GM19397 (cell line): ENCODE results near the gene MYLK2.

Source experiments
- ATAC-seq: cut with Tn5 transposase; IDR thresholded peaks from one replicate; pipeline ENCODE4 v1.9.1; 2021; ENCODE audit warnings: mild to moderate bottlenecking, moderate library complexity; ENCODE audit not compliant: unreplicated experiment

Gene MYLK2

DNA sequence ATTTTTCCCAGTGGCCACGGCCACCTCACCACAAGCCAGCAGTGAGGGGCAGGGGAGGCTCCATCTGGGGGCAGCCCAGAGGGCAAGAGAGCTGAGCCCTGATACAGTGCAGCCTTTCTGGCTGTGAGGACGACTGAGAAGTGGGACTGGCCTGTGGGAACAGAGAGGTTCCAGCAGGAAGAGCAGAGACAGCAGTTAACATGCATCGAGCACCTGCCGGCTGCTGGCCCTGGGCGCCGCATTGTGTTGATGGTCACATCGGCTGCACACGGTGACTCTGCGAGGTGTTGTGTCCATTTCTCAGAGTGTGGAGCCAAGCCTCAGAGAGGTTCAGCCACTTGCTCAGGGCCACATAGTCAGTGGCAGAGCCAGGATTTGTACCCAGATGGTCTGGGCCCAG lies 16.4 kb downstream of the MYLK2 start:
- no peak for ATAC-seq

DNA sequence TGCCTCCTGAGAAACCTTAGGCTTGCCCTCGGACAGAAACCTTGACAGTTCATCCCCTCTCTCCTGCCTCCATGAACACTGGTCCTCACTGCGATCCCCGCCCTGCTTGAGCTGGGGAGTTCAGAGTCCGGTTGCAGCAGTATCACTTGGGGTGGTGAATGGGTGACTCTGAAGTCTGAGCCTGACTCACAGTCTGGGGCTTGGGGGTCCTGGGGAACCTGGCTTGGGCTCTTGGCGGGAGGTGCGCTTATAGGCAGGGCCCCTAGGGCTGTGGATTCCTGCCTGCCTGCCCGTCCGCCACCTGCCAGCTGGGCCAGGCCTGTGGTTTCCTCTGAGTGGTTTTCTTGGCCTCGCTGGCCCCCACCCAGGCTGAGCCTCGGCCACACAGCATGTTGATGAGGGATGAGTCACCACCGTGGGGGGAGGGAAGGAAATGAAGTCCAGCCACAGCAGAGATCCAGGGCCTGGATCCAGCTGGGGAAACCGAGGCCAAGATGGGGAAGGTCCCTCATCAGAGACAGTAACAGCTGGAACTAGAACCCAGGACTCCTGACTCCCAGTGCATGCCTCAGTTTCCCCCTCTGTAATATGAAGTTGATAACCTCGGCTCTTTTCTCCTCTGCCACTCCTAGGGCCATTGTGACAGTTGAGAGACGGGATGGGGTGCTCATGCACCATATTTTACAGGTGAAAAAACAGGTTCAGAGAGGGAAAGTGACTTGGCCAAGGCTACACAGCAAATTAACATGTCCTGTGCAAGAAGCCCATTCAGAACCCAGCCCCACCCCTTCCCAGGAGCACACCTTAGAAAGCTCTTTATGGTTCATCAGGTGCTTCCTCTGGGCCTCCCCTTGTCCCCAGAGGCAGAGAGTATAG lies 17.1 kb downstream of the MYLK2 start:
- ATAC-seq = no peak

DNA sequence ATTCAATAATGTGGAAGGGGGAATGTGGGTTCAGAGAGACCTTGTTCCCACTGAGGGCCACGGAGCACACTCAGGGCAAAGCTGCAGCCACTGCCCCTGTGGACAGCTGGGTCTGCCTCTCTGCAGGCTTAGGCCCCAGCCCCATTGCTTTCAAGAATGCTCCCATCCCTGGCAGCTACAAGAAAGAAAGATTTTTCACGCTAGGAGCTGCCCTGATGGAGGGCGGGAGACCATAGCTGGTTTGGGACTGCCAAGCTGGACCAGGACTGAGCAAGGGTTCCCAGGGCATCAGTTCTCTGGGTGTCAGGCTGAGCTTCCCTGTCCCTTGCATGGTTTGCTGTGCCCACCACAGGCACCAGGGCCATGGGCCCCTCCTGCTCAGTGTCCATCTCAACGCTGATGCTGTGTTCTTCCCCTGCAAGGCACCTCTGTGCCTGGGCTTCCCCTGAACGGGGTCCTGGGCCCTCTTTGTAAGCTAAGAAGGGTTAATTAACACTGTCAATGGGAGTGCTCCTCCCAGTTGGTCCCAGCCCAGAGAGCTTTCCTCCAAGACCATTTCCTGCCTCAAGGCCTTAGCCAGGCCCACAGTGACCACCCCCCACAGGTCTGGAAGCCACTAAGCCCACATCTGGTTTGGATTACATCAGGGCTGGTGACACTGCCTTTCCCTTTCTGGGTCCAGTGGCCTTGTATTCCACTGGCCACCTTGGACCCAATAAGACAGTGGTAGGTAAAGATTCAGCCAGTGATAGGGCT lies 17.9 kb downstream of the MYLK2 start:
- ATAC-seq = no peak

DNA sequence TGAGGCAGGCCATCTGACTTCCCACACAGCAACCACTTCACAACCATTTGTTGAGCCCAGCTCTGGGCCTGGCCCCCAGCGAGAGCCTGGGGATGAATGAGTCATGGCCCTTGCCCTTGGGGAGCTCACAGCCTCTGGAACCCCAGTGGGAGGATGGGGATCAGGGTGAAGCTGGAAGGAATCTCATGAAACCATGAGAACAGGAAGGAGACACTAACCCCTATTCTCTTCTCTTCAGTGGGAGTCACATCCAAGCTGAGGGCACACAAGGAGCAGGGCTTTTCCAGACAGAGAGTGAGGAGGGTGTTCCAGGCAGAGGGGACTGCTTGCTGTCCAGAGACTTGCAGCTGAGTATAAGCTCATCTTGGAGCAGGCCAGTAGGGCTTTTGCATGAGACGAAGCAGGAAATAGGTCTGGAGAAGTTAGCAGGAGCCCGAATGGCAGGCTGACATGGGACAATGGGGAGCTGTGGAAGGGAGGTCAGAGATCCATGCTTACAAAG lies 18.8 kb downstream of the MYLK2 start:
- ATAC-seq = no peak

DNA sequence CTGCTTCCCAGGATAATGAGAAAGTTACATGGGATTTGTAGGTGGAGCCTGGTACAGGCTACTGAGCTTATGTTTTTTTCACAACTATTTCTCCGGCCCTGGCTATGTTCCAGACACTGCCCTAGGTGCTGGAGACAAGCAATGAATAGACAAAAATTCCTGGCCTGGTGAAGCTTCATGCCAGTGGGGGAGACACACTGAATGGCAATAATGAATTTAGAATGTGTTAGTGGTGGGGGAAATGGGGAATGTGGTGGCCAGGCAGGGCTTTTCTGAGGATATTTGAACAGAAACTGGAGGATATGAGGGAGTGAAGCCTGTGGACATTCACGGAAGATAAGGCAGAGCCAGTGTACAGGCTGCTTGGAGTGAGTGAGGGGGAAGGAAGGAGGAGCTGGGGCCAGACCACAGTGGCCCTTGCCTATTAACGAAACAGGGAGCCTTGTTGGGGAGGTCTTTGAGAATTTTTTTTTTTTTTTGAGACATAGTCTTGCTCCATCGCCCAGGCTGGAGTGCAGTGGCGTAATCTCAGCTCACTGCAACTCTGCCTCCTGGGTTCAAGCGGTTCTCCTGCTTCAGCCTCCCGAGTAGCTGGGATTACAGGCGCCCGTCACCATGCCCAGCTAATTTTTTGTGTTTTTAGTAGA lies 19.6 kb downstream of the MYLK2 start:
- ATAC-seq = no peak

DNA sequence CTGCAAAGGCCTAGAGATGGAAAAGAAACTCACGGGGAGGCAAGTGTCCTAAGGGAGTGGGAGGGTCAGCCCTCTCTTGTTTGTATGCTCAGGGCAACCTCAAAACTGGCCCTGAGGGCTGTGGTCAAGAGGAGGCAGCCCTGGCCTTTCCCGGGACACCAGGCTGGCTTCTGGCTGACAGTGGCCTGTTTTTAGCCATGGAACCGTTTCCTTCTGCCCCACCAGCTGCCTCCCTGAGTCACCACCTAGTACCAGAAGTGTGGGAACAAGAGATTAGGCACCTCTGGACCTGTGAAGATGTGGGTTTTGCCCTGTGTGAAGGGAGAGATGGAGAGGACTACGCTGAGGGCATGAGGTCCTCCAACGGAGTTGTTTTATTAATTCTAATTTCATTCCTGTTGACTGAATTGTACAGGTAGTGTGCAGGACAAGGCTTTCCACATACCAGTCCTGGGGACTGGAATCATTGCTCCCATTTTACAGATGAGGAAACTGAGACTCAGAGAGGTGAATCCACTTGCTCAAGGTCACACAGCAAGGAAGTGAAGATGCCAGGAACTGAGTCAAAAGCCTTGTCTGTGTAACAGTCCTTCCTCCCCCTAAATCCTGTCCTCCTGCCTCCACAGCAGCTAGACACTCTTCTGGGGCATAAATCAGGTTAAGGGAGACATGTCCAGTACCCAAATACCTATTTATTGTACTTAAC lies 20.8 kb downstream of the MYLK2 start:
- ATAC-seq = no peak

DNA sequence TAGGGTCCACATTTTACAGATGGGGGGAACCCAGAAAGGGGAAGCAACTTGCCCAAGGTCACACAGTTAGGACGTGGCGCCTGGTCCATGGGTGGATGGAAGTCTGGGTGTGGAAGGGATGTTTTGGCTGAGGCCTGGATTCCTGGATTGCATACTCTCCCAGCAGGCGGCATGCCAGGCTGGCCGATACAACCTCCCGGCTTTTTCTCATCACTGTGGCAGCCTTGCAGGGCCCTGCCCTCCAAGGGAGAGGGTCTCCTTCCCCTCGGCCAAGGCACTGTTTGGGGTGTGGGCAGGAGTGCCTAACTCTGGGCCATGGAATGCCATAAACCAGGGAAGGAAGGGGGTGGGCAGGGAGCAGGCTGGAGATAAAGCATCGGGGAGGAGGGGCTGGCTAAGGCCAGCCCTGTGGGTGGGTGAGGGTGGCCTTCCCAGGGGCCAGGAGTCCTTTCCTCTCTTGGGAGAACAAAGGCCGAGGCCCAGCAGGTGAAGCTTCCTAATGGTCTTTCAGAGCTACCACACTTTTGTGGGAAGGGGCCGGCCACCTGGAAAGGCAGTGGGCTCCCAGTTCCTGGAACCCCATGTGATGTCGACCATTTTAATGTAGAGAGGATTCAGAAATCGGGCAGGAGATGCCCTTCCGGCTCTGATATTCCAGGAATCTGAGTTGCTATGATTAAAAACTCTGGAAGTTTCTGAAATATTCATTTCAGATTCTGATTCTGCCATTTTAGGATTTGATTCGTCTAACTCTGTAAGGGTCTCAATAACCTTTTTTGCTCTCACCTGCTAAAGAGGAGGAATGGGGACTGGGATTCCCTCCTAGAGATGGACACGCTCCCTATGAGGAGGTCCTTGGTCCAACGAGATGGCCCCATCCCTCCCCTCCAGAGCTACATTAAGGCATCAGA lies 22.0 kb downstream of the MYLK2 start:
- ATAC-seq = no peak

DNA sequence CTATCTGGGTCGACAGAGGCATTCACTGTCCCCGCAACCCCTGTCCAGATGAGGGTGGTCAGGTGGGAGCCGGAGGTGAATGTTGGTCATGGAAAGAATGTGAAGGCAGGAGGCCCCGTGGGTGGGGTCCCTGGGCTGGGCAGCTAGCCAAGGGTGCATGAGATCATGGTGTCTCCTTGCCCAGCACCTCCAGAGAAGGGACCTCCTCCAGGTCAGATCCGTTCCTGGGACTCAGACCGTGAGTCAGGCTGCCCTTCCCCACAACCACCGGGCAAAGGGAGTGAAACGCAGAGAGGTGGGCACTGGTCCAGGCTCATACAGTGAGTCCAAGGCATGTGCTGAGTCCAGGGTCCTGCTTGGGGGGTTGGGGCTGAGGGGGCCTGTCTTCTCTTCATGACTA lies 22.8 kb downstream of the MYLK2 start:
- ATAC-seq = no peak

DNA sequence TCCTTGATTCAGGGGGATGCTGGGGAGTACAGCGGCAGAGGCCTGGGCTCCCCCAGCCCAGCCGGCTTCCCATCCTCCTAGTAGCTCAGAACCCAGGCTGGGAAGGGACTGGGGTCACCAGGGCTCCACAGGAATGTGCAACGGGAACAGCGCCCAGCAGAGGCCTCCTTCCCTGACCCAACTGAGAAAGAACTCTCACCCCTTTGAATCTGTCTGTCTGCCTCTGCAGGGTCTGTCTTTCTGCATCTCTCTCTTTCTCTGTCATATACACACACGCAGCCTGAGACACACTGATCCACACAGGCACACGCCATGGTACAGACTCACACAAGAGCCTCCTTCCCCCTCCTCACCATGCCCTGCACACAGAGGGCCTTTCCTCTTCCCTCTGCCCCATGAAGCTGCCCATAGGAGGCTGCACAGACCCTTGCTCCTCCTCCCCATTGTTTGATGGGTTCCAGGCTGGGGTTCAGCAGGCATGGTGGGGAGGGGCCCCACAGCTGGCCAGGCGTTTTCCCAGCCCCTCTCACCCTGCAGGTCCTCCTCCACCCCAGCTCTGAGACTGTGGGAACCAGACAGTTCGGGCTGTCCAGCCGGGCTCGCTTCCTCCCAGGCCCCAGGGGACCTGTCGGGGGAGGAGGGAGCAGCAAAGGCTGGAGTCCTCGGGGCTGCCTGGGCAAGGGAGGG lies 23.5 kb downstream of the MYLK2 start:
- no peak for ATAC-seq

DNA sequence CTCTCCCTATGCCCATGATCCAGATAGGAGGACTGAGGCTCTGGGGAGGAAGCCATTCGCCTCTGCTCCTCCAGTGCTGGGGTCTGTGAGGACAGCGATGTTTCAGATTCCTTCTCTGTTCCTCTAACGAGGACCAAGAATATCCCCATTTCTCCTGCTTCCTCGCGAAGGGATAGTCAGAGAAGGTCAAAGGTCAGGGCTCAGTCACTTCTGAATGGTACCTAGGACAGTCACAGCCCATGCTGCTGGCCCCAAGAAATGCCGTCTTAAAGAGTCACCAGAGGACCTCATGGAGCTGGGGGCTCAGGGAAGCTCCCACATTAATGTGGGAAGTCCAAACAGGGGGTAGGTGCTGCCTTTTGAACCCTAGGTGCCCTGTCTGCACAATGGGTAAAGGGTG lies 24.1 kb downstream of the MYLK2 start:
- ATAC-seq = no peak

DNA sequence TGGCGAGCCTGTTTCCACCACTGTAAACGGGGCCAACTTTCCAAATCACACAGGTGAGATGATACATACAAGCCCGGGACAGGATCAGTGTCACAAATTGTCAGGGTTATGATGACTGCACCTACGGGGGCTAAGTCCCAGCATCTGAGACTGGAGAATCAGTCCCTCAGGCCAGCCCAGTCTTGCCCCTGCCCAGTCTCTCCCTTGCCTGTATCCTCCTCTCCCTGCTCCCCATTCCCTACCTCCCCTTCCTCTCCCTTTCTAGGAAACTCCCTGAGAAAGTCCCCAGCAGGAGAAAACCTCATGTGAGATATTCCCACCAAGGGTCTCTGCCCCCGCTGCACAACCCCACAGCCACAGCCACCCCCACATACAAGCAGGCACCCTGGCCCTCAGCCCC lies 24.7 kb downstream of the MYLK2 start:
- no peak for ATAC-seq

DNA sequence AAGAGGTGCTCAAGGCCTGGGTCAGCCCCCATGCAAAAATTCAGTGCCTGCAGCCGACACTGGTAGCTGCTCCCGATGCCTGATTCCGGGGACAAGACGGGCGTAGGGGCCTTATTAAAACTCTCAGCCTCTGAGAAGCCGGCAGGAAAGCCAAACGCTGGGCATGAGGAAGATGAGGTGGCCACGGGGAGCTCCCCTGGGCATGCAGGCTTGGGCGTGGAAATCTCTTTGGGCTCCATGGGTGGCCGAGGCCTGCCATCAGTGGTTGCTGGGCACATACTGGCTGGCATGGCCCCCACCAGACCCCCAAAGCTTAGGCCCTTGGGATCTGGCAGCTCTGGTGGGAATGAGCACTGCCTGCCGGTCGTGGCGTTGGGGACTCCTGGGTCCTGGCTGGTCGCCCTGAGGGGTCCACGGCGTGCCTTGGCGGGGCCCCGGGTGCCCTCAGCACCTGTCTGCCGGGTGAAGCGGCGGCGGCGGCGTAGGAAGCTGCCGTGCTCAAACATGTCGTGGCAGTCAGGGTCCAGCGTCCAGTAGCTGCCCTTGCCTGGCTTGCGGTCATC lies 25.7 kb downstream of the MYLK2 start:
- no peak for ATAC-seq

DNA sequence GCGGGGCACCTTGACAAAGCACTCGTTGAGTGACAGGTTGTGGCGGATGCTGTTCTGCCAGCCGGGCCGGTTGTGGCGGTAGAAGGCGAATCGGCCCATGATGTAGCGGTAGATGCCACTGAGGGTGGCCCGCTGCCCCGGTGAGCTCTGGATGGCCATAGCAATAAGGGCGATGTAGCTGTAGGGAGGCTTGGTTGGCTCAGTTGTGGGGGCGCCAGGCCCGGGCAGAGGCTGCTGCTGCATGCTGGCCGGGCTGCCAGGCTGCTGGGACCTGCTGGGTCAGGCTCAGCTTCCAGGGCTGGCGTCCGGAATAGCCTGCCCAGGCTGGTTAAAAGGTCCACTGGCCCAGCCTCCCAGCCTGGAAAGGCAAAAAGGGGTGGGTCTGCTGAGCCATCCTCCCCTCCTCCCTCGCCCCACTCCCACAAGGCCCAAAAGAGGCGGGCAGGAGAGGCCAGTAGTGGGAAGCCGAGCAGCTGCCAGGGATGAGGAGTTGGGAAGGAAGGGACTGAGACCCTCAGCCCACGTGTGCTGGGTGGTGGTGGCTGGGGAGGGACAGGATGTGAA lies 26.2 kb downstream of the MYLK2 start, which contains the start of gene FOXS1:
Gene FOXS1 (minus strand): TSS at position 305 of the 564 bp plus-strand sequence. CDS start 62 bp downstream, at position 243.
- ATAC-seq = no peak

DNA sequence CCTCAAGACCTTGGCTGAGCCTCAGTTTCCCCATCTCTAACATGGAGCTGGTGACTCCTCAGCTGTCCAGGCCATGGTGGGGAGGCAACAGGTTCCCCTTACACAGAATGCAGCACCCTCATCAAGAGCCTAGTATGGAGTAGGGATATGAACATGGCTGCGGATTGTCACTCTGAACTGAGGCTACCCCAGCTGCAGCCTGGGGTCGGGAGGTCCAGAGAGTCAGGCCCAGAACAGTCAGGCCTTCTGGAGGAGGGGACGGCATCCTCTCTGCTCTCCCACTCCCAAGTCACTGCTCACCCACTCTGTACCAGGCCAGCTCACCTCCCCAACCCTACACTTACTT lies 27.6 kb downstream of the MYLK2 start:
- no peak for ATAC-seq

DNA sequence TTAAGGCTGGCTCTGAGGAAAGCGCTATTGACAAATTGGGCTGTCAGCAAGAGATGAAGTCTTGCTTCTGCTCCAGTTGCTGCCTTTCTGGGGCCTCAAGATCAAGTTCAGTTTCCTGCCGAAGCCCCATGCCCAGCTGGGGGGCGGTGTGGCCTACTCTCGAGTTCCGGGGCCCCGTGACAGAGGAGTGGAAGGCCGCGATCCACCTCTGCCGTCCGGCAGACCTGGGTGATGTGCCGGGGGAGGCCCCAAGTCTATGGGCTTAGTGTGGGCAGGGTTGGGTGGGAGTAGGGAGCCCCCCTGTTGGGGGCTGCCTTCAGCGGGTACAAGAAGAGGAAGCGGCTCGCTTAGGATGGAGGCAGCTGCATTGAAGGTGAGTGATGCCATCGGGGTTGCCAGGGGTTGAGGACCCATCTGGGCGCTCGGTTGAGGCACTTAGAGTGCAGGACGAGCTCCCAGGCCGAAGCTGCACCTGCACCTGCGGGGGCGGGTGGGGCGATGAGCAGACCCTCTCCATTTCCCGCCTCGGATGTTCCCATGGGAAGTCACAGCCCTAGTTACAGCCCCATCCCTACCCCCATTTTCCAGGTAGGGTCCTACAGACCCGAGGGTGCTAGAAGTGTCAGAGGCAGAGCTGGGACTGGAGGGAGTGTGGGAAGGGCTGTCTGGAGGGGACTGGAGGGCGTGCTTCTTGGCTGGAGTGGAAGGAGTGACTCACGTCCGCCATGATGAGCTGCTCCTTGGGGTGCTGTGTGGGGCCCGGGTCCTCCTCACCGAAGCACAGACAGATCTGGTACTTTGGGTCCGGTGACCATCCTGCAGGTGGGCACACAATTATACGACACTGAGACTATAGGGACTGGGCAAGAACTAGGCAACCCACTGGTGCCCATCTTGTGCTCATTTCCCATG lies 29.2 kb downstream of the MYLK2 start:
- ATAC-seq = no peak

DNA sequence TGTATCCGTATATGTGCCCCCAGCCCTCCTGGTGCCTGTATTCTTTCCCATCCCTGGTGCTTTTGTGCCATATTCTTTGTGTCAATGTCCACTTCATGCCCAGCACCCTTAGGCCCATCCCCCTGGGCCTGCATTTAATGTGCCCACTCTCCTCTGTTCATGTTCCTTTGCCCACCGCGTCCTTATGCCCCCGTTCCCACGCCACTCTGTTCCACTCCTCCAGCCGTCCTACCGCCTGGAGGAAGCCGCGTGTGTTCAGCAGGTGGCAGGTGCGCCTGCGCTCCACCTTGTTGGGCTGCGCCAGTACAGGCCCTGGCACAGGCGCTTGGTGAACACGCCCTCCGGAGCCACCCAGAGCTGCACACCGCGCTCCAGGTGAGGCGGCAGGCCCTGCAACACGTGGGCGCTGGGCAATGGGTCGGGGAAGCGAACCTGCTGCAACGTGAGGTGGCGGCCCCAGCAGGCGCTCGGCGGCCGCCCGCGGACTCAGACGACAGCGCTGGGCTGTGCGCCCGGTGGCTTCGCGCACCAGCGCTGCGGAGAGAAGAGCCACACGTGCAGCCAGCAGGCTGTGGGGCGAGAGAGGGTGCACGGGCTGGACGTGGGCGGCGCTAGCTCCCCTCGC lies 30.3 kb downstream of the MYLK2 start:
- no peak for ATAC-seq
